ENCODE measurements around the gene LTBP1. TPM values are rescaled to one million over a fixed set of nuclear protein-coding genes. Genes with fewer than 3 reads are reported as not detected.

LTBP1 gene
- total RNA-seq, 1 donor from 2014 or later, result 29.7 TPM

DNA sequence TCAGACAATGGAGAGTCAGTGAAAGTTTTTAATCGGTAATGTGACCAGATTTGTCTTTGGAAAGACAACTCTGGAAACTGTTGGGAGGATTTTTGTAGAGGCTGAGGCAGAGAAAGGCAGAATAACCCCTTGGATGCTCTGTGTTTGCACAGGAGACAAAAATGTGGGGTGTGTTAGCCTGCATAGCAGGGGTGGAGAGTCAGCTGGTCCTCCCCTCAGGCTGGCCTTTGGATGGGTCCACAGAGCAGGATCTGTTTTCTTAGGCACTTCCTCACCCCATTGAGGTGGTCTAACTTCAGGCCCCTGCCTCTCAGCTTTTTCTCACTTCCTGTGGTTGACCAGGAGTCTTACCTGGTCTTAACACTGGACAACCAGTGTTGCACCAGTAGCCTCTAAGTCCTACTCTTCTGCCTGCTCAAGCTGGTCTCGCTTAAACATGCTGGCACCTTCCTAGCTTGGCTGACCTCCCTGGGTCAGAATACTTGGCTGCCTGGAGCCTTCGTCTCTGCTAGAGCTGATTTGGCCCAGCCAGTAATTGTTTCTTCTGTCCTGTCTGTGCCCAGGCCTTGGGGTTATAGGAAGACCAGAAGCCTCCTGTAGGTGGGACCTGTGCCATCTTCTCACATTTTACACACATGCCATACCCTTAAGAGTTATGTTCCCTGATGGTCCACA lies 269.9 kb downstream of the LTBP1 start:
- no peak for FAIRE-seq

DNA sequence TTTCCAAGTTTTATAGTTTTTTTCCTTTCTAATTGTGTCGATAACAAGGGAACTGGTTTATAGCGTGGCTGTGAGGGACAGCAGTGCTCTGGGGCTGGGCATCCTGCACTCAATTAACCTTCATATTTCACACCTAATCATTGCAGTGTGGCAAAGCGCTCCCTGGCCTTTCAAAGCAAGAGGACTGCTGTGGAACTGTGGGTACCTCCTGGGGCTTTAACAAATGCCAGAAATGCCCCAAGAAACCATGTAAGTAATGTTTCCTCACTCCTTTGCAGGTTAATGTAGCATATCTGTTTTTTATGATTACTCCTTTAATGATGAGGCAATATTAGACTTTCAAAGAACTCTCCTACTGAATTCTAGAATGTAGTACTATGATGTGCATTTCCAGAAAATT lies 270.7 kb downstream of the LTBP1 start:
- Mint-ChIP-seq H3K9me3 (ENCODE audit: unreplicated experiment) (no peaks in the 10 kb centered on the region), H3K27ac (ENCODE audit: unreplicated experiment) (no peak overlapping the region)

More for the DNA sequence above, 269.9 kb downstream of the LTBP1 start:
- Histone ChIP-seq H3K36me3 (ENCODE audit: insufficient read depth, low read length) (peaks cover 4% of the 10 kb centered on the region), H3K27me3 (ENCODE audit: insufficient read depth, low read length) (no peaks in the 10 kb centered on the region), H3K79me2 (ENCODE audit: insufficient read depth, low read length) (peaks cover 4% of the 10 kb centered on the region), H3K4me3 (ENCODE audit: insufficient read depth, low read depth, low read length) (no peak overlapping the region), H3K9me3 (ENCODE audit: insufficient read depth, low read depth, low read length) (no peaks in the 10 kb centered on the region), H3K4me1 (ENCODE audit: insufficient read depth, low read length) (peaks cover 68% of the 10 kb centered on the region), H3K27ac (ENCODE audit: low read depth, low read length) (peak overlapping the region; percentile 98), H2AFZ (ENCODE audit: low read depth, low read length) (no peak overlapping the region), H3K9ac (ENCODE audit: low read length) (peak overlapping the region; percentile 62), H4K20me1 (ENCODE audit: insufficient read depth, low read length) (no peaks in the 10 kb centered on the region), H3K4me2 (ENCODE audit: low read length) (peak overlapping the region; percentile 39)
- H3K27ac Mint-ChIP-seq (ENCODE audit: unreplicated experiment), result no peak overlapping the region
- TF ChIP-seq CTCF (IDR thresholded peaks at IDR 0.05; ENCODE audit: insufficient read depth, low read depth, low read length), result no peak
- no peaks in the 10 kb centered on the region for H3K36me3 Mint-ChIP-seq (ENCODE audit: low read depth, unreplicated experiment)
- H3K4me3 Mint-ChIP-seq (ENCODE audit: unreplicated experiment), result no peak overlapping the region
- no peaks in the 10 kb centered on the region for H3K9me3 Mint-ChIP-seq (ENCODE audit: unreplicated experiment)
- peaks cover 49% of the 10 kb centered on the region for H3K4me1 Mint-ChIP-seq (ENCODE audit: low read depth, unreplicated experiment)
- DNase-seq (ENCODE audit: low read depth), result no peak
- H3K27me3 Mint-ChIP-seq (ENCODE audit: low read depth, unreplicated experiment), result no peaks in the 10 kb centered on the region

More for the DNA sequence above, 270.7 kb downstream of the LTBP1 start:
- FAIRE-seq, result no peak
- peaks cover 10% of the 10 kb centered on the region for H3K36me3 ChIP-seq (ENCODE audit: insufficient read depth, low read length)
- no peak overlapping the region for H3K4me3 ChIP-seq (ENCODE audit: insufficient read depth, low read depth, low read length)
- no peak for DNase-seq (ENCODE audit: low read depth)
- Mint-ChIP-seq H3K27me3 (ENCODE audit: low read depth, unreplicated experiment) (no peaks in the 10 kb centered on the region), H3K4me1 (ENCODE audit: low read depth, unreplicated experiment) (peaks cover 42% of the 10 kb centered on the region), H3K4me3 (ENCODE audit: unreplicated experiment) (no peak overlapping the region), H3K36me3 (ENCODE audit: low read depth, unreplicated experiment) (no peaks in the 10 kb centered on the region)
- H3K9ac ChIP-seq (ENCODE audit: low read length), result no peak overlapping the region
- no peaks in the 10 kb centered on the region for H3K27me3 ChIP-seq (ENCODE audit: insufficient read depth, low read length)
- H3K9me3 ChIP-seq (ENCODE audit: insufficient read depth, low read depth, low read length), result no peaks in the 10 kb centered on the region
- H2AFZ ChIP-seq (ENCODE audit: low read depth, low read length), result no peak overlapping the region
- no peak overlapping the region for H3K4me2 ChIP-seq (ENCODE audit: low read length)
- H3K4me1 ChIP-seq (ENCODE audit: insufficient read depth, low read length), result peaks cover 61% of the 10 kb centered on the region
- H4K20me1 ChIP-seq (ENCODE audit: insufficient read depth, low read length), result no peaks in the 10 kb centered on the region
- TF ChIP-seq CTCF (IDR thresholded peaks at IDR 0.05; ENCODE audit: insufficient read depth, low read depth, low read length) (no peak), EZH2 (IDR thresholded peaks at IDR 0.05; ENCODE audit: insufficient read depth, low read length) (no peak)
- H3K27ac ChIP-seq (ENCODE audit: low read depth, low read length), result no peak overlapping the region
- H3K79me2 ChIP-seq (ENCODE audit: insufficient read depth, low read length), result peaks cover 4% of the 10 kb centered on the region

Data from astrocyte (in vitro differentiated cells and primary cell).